ENCODE measurements around the gene CD63.

The CD63 gene

GRCh38 chr12:55744340-55745030, 15.7 kb upstream of the CD63 start:
- H3K27ac ChIP-seq: peak overlapping the region; percentile 76

GRCh38 chr12:55743406-55744339, 14.9 kb upstream of the CD63 start:
- TF ChIP-seq CTCF (conservative IDR thresholded peaks at IDR 0.05): peak; percentile 24
- no peak for TF ChIP-seq ZFX (IDR thresholded peaks at IDR 0.05)

More at GRCh38 chr12:55744340-55745030, 15.7 kb upstream of the CD63 start:
- TF ChIP-seq ZFX (IDR thresholded peaks at IDR 0.05): no peak
- TF ChIP-seq CTCF (conservative IDR thresholded peaks at IDR 0.05): no peak

DNA sequence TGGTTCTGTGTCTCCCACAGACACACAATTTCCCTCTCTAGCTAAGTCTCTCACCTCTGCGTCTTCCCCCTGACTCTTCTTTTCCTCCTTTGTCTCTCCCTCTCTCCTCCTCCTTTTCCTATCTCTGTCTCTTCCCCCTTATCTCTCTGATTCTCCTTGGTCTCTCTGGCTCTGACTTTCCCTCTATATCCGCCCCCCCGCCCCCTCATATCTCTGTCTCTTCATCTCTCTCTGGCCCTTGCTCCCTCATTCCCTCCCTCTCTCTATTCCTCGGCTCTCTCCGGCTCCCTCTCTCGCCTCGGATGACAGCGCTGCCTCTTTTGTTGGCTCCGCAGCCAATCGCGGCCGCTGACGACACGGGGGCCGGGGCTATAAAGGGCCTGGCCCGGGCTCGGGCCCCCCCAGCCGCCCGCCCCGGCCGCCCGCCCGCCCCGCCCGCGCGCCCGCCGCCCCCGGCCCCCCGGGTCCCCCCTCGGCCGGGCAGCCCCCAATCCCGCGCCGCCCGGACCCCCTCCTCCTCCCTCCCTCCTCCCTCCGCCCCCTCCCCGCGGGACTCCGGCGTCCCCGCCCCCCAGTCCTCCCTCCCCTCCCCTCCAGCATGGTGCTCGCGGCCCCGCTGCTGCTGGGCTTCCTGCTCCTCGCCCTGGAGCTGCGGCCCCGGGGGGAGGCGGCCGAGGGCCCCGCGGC, 14.1 kb upstream of the CD63 start, which contains the start of gene GDF11:
Gene GDF11 (plus strand): TSS at position 404 of the 687 bp plus-strand sequence. CDS start 195 bp downstream, at position 599.
- H3K27ac ChIP-seq: peak within 1 kb of the TSS; percentile 76
- no peak for TF ChIP-seq ZFX (IDR thresholded peaks at IDR 0.05)
- TF ChIP-seq CTCF (conservative IDR thresholded peaks at IDR 0.05): no peak

More at GRCh38 chr12:55743406-55744339, 14.9 kb upstream of the CD63 start:
- H3K27ac ChIP-seq: peak overlapping the region; percentile 76

DNA sequence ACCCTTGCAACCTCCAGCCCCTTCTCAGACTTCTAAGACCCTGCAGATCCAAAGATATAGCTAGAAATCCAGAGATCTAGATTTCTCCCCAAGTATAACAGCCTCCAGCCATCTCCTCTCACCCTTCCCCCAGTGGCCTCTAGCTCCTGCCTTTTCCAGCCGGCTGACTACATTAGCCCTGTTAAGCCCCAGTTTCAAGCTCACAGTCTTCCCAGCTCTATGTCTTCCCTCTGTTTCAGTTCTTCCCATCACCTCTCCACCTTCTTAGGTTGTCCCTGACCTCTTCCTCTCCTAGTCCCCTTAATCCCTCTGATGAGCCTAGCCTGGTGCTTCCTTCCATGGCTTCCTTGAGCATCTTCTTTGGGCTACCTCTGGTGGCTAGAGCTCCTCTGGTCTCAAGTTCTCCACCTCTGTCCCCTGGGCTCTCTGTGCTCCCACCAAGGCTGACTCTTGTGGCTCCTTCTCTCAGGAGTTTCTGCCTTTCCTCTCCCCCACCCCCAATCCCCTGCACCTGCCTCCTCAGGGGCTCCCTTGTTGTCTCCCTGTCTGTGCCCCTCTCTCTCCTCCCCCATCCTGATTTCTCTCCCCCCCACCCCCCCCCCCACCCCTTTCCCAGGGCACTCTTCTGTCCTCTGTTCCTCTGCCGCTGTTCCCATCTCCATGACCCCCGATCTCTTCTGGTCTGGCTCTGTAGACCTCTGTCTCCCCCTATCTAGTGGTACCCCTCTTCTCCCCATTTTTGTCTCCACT, 13.3 kb upstream of the CD63 start:
- H3K27ac ChIP-seq: no peak overlapping the region
- TF ChIP-seq CTCF (conservative IDR thresholded peaks at IDR 0.05) (no peak), ZFX (IDR thresholded peaks at IDR 0.05) (no peak)

DNA sequence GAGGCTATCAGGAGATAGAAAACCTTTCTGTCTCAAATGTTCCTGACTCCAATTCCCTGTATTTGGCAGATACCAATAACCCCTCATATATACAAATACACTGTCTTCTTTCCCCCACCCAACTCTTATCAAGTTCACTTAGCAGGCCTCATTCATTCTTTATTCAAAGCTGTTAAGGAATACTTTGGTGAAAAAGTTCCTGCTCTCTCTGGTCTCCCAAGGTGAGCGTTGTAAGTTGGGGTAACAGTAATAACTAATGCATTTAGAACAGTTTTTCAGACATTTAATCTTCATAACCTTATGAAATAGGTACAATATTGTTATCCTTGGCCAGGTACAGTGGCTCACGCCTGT, 10.2 kb upstream of the CD63 start:
- no peak overlapping the region for H3K27ac ChIP-seq
- TF ChIP-seq CTCF (conservative IDR thresholded peaks at IDR 0.05) (peak; percentile 53), ZFX (IDR thresholded peaks at IDR 0.05) (no peak)

DNA sequence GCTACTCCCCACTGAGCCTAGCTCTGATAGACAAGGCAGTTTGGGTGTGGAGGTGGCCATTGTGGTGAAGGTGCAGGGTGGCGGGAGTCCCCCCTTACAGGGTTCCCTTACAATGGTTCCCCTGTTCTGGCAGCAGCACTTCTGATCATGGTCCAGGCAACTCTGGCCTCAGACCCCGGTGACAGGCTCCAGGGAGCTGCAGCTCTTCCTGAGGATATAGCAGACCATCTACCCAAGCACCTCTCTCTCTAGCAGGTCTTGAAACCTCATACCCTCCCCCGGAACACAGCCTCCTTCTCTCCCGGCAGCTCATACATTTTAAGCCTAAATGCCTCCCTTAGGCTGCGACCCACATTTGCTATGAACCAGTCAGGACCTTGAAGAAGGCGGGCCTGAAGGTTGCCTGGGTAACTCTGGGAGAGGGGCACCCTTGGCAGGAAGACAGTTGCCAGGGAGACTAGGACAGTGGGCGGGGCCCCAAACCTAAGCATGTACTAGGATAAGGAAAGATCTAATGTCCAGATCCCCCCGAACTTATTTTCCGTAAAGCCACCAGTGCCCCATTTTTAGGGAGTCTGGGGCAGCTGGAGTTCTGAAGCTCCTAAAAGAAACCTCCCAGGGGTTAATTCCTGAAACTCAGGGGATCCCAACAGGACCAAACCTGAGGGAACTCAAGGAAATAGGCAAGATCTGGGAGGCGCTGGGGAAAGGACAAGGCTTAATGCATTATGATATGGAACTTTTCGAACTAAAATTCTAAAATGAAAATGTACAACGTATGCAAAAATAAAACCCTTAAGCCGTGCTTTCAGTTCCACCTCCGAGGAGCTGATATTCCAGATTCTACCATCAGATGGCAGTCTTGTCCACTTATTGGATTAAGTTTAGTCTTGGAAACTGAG, 9.6 kb upstream of the CD63 start:
- peak overlapping the region; percentile 1; the same call in 1 of the 2 replicates for H3K27ac ChIP-seq
- TF ChIP-seq ZFX (IDR thresholded peaks at IDR 0.05): no peak
- TF ChIP-seq CTCF (conservative IDR thresholded peaks at IDR 0.05): peak; percentile 85

All from C4-2B (cell line).